ENCODE measurements around the gene UMODL1. TPM values are rescaled to one million over a fixed set of nuclear protein-coding genes. Genes with fewer than 3 reads are reported as not detected.

The UMODL1 gene
- total RNA-seq, 1 experiment from 2014 or later, result 0.08 TPM

DNA sequence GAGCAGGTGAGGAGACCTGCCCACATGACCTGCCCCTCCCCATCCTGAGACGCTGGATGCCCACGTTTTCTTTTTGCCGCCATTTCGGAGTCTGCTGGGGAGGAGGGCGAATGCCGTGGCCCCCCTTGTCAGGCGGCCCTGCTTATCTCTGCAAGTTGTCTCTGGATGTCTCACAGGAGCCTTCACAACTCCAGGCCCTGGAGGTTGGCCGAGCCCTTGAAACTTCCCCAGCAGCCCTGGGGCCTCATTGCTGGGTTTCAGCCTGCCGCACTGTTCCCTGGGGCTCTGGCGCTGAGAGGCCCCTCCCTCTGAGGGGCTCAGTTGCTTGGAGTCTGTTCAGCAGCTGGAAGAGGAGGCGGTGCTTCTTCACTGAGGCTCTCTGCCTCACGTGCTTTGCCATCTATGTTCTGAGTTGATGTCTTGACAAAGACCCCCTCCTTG lies 31.2 kb upstream of the UMODL1 start:
- DNase-seq (ENCODE audit: low spot score), result no peak

GRCh38 chr21:42040411-42041180 lies 30.5 kb upstream of the UMODL1 start:
- no peak for DNase-seq (ENCODE audit: low spot score)

- DNase-seq (ENCODE audit: low spot score), result no peak
Observed at GRCh38 chr21:42041246-42041645, 29.9 kb upstream of the UMODL1 start.

- DNase-seq (ENCODE audit: low spot score), result no peak
Observed at GRCh38 chr21:42041711-42042110, 29.4 kb upstream of the UMODL1 start.

- no peak for DNase-seq (ENCODE audit: low spot score)
Observed at GRCh38 chr21:42042651-42043050, 28.5 kb upstream of the UMODL1 start.

DNA sequence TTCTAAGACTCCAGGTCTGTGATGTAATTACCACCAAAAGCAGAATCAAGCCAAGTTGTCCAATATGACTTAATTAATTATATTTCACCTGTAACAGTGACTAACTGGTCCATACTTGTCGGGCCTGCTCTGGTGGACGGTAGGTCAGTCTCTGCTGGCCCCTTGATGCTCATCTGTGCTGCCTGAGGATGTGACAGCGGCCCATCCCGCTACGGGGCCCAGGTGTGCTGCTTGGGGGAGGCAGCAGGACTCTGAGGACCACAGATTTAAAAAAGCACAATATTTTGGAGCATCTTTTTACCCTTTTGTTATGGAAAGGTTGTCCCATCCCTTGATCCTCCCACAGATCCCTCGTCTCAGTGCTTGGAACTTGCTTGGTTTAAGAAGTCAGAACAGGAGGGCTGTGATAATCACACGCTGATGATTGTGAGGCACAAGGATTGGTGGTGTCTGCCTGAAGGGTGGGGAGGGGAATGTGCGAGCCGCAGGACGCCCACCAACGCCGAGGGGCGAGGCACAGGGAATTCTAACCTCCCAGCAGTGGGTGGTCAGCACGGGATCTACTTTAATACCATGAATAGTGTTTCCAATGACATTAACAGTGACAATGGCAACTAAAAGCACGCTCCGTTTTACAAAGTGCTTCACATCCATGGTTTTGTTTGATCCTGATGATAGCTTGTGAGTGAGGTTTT lies 27.8 kb upstream of the UMODL1 start:
- no peak for DNase-seq (ENCODE audit: low spot score)

DNA sequence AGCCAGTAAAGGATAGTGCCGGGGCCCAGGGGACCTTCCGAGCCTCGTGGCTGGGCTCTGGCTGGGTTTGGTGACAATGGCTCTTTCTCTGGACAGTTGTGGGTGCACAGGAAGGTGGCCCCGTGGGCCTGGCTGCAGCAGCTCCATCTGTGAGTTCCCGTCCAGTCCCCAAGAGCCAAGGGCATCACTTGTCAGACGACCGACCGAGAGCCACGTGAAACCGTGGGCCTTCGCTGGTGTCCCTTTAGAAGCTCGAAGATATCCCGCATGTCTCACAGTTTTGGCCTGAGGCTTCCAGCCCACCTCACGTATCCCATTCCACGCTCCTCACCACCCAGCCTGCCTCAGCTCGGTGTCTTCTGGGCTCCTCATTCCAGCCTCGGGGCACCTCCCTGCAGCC lies 27.2 kb upstream of the UMODL1 start:
- DNase-seq (ENCODE audit: low spot score), result no peak

GRCh38 chr21:42044871-42045495 lies 26.1 kb upstream of the UMODL1 start:
- no peak for DNase-seq (ENCODE audit: low spot score)

DNA sequence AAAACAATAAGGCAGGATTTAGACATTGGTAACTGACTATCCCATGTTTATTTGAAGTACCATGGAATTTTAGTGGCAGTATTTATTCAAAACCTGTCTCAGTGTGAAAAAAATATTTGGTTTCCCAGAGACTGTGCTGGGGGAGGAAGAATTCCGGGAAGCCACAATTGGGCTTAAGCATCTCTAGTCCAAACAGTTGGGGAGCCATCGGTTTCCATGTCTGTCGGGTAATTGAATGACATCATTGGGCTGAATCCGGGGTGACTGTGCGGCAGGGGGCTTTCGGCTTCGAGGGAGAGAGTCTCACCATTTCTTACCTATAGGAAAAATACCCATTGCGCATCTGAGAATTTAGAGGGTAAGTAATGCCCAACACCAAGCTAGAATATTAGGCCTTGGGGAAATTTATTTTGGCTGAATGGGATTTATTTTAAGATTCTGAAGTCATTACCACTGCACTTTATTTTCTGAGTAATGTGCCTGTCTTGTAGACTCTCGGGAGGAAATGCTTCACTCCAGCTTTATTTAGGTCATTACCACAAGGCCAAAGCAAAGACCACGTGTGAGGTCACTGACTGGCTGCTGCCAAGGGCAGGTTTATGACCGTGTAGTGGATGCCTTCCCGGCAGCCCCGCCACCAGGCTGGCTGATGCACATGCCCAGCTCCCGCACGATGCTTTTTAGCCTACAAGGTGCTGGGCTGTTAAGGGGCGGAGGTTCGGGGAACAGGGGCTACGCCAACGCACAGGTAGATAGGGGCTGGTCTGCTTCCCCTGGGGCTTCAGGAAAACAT lies 23.1 kb upstream of the UMODL1 start:
- DNase-seq (ENCODE audit: low spot score), result no peak

DNA sequence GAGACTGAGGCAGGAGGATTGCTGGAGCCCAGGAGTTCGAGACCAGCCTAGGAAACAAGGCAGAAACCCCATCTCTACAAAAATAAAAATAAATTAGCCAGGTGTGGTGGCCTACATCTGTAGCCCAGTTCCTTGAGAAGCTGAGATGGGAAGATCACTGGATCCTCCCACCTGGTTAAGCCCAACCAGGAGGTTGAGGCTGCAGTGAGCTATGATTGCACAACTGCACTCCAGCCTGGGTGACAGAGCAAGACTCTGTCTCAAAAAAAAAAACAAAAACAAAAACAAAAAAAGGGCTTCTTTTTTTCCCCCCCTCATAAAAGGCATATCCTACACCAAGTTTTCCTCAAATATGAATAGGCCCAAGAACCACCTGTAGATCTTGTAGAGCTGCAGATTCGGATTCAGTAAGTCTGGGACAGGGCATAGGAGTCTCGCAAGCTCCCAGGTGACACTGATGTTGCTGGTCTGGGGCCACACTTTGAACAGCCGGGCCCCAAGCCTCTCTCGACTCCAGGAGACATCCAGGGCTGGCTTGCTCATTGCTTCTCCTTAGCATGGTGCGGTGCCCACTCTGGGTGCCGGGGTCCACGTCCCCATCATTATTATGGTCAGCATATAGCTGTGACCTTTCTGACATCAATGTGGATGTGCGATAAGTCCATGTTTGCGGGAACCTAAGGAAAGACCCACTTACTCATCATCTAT lies 22.1 kb upstream of the UMODL1 start:
- no peak for DNase-seq (ENCODE audit: low spot score)

- DNase-seq (ENCODE audit: low spot score), result no peak
Observed at GRCh38 chr21:42049578-42050430, 21.3 kb upstream of the UMODL1 start.

DNA sequence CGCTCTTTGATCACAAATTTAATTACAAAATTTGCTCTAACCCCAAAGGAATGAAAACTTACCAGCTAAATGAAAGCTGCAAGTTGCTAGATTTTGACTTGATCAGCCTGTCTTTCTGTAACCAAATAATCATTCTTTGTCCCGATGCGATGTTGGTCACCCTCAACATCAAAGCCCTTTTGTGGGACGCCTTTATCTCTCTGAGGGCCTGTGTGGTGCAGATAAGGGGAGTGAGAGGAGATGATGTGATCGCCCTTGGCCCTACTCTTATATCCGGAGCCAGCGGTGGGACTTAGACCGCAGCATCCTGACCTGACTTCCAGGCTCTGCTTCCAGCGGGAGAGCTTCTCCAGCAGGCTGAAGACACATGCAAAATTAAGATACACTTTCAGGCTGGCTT lies 19.3 kb upstream of the UMODL1 start:
- DNase-seq (ENCODE audit: low spot score), result no peak

GRCh38 chr21:42055425-42055824 lies 15.7 kb upstream of the UMODL1 start:
- DNase-seq (ENCODE audit: low spot score), result no peak

DNA sequence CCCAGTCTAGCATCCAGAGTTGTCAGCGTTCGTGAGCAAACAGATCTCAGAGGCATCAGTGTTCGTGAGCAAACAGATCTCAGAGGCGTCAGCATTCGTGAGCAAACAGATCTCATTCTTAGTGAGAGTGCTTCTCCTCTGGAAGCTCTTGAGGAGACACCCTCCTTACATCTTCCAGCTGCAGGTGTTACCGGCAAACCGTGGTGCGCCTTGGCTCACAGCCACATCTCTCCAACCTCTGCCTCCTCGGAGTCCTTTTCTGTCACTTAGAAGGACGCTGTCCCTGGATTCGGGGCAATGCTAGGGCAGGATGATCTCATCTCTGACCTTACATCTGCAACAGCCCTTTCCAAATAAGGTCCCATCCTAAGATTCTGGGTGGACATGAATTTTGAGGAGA lies 14.6 kb upstream of the UMODL1 start:
- peak; percentile 43 for DNase-seq (ENCODE audit: low spot score)

GRCh38 chr21:42056996-42057689 lies 14.0 kb upstream of the UMODL1 start:
- peak; percentile 93 for DNase-seq (ENCODE audit: low spot score)

DNA sequence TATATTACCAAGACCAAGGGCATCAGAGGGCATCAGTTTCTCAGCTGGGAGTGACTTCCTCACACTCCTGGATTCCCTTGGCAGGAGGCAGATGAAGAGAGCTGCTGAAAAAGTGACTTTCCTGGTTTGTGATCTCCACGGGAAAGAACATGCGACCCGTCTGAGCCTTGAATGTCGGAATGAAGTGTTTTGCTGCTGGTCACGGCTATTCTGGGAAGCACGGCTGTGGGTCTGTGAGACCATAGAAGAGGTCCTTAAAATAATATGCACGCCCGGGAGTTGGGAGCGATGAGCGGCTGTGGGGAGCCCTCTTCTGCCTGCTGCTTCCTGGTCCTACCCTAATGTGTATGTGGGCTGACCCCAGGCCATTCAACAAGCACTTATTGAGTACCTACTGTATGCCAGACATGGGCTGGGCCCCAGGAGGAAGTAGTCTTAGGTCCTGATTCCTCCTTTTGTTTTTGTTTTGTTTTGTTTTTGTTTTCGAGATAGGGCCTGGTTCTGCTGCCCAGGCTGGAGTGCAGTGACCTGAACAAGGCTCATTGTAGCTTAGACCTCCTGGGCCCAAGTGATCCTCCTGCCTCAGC lies 13.2 kb upstream of the UMODL1 start:
- no peak for DNase-seq (ENCODE audit: low spot score)

DNA sequence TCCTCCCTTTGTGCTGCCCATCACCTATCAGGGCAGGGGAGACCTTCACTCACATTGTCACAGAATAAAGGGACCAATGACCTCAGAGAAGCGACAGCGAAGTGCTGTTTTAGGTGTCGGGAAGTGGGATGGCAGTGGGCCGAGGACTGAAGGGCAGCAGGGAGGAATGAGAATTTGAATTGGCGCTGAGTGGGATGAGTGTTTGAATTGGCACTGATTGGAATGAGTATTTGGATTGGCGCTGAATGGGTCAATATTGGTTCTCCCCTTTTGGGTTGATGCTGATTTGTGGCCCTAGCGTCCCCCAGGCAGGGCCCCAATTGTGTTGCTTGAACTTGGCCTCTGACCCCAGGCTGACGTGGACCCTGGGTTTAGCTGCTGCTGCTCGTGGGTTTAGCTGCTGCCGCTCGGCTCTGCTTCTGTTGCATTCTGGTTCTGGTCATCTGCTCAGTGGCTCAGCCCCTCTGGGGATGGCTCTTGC lies 12.4 kb upstream of the UMODL1 start:
- no peak for DNase-seq (ENCODE audit: low spot score)

GRCh38 chr21:42059141-42059540 lies 12.0 kb upstream of the UMODL1 start:
- DNase-seq (ENCODE audit: low spot score), result no peak

DNA sequence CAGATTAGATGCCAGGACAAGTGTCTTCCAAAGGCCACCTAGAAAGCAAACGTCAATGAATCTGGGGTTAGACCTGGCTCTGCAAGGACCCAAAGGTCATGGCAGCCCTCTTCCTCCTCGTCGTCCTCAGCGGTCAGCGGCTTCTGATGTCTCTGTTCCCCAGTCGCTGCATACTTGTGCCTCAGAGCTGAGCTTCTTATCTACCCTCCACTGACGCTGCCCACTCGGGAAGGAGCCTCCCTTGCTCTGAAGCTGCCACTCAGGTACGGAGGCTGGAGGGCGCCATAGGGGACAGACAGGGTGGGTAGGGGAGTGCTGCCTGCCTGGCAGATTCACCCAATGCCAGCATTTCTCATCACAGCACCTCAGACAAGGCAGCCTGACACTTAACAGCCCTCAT lies 11.4 kb upstream of the UMODL1 start:
- DNase-seq (ENCODE audit: low spot score), result no peak
